MCF 10A (cell line): ENCODE measurements around the gene BCAS3. TPM values are rescaled to one million over a fixed set of nuclear protein-coding genes. Genes with fewer than 3 reads are reported as not detected.
A peak's percentile ranks its signal among the peaks of the same experiment; 100 is the strongest.

Experiments used
- Bru-seq: library from RNA; stranded (reverse); fragments of 400-500 nt; gene quantifications from one replicate; lab custom pipeline; 2021; lab: Mats Ljungman, UMichigan
- BruChase-seq, 2 experiments: library from RNA; stranded (reverse); fragments of 400-500 nt; gene quantifications; one replicate each; lab custom pipeline; 2021; lab: Mats Ljungman, UMichigan
- BruUV-seq: library from RNA; stranded (reverse); fragments of 400-500 nt; replicated peaks from 2 replicates; lab custom pipeline; 2021; lab: Mats Ljungman, UMichigan
- CTCF ChIA-PET: fragments of 300-600 bp; sonication (Branson Sonifier 250); formaldehyde crosslinking; extraction: SDS; loops from one replicate; lab custom pipeline; 2021; ENCODE audit warnings: antibody characterized with exemption, inconsistent platforms; lab: Yijun Ruan, JAX
- POLR2A ChIA-PET: fragments of 300-600, 350-650 bp; sonication (Branson Sonifier 250); formaldehyde crosslinking; extraction: SDS; loops from one replicate; lab custom pipeline; 2020; ENCODE audit warnings: antibody characterized with exemption, inconsistent platforms; lab: Yijun Ruan, JAX
- DNase-seq: peaks from one replicate; pipeline ENCODE4 v3.0.0-alpha.2; 2018; ENCODE audit not compliant: unreplicated experiment
- H3K27ac Mint-ChIP-seq: one replicate; pipeline ENCODE4 v1.8.0; 2022; ENCODE audit warnings: mild to moderate bottlenecking, low read depth, mixed read lengths; ENCODE audit not compliant: unreplicated experiment
- H3K27me3 Mint-ChIP-seq: one replicate; pipeline ENCODE4 v1.8.0; 2022; ENCODE audit warnings: mixed read lengths; ENCODE audit not compliant: insufficient read depth, unreplicated experiment
- H3K36me3 Mint-ChIP-seq: one replicate; pipeline ENCODE4 v1.8.0; 2022; ENCODE audit warnings: mild to moderate bottlenecking, moderate library complexity, mixed read lengths; ENCODE audit not compliant: insufficient read depth, unreplicated experiment
- H3K4me1 Mint-ChIP-seq: one replicate; pipeline ENCODE4 v1.8.0; 2022; ENCODE audit warnings: mixed read lengths; ENCODE audit not compliant: insufficient read depth, unreplicated experiment
- H3K4me3 Mint-ChIP-seq: one replicate; pipeline ENCODE4 v1.8.0; 2022; ENCODE audit warnings: mild to moderate bottlenecking, moderate library complexity, mixed read lengths; ENCODE audit not compliant: unreplicated experiment
- H3K9me3 Mint-ChIP-seq: one replicate; pipeline ENCODE4 v1.8.0; 2022; ENCODE audit warnings: mixed read lengths; ENCODE audit not compliant: unreplicated experiment
- intact Hi-C: fragments of 100-400 bp; cut with micrococcal nuclease; formaldehyde crosslinking; loops from 2 replicates; pipeline ENCODE4 v1.14.1; 2022
- long read RNA-seq: library from polyadenylated mRNA; stranded (forward); transcript quantifications from one replicate; pipeline ENCODE4 v2.0.0, GENCODE V29; 2022
- total RNA-seq: library from RNA; stranded (reverse); gene quantifications from 2 replicates; pipeline ENCODE4 v1.2.3, GENCODE V29; 2022
- TF ChIP-seq, protein P1 (sequence below): fragments of 200-600 bp; IDR thresholded peaks from one replicate; pipeline ENCODE4 v1.8.0; 2022; ENCODE audit warnings: antibody characterized with exemption, mild to moderate bottlenecking; ENCODE audit not compliant: unreplicated experiment

BCAS3 gene
- total RNA-seq (14.6 and 19.6 TPM in 2 replicates), Bru-seq, nascent RNA (percentile 58 among the genes with signal in this experiment), BruChase-seq, experiment 1, labeled RNA remaining after a 6-hour chase (percentile 51 among the genes with signal in this experiment), BruChase-seq, experiment 2, labeled RNA remaining after a 2-hour chase (percentile 61 among the genes with signal in this experiment)
- long read RNA-seq, full-length matches to known transcripts = 15 of 19 reads
- long read RNA-seq, partial matches to known transcripts = 1 of 19 reads
- long read RNA-seq, other reads (novel, unspliced or antisense) = 3 of 19 reads

DNA sequence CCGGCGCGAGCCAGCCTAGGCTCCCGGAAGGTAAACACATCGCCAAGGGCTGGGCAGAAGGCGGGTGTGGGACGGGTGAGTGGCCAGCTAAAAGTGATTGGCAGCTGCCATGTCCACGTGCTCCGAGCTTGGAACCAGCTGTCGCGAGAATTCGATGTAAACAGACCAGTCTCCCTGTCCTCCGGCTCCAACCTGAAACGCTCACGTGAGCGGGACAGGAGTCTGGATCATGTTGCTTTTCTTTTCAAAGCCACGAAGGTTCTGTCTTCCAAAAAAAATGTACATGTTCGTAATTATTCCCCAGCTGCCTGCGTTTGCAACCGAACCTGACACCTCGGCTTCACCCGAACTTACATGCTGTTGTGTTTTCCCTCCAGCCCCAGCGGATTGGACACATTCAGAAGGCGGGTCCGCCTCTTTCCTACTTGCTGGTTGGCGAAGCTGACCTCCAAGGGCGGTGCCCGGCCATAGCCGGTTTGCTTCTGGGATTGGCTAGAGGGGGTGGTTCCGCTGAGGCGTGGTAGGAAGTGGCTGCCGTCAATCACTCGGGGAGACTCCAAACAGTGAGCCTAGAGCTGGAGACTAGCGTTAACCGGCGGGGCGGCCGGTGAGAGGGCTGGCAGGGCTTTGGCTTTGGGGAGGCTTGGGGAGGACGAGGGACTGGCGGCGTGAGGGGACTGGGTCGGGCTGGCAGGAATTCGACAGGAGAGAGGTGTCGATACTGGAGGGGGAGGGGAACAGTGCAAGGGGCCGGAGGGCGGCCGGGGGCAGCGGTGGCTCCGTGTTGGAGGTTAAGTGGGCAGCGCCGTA, at the start of gene BCAS3:
Gene BCAS3, plus strand, starts transcription at position 544 of the 810 bp plus-strand sequence.
- H3K36me3 Mint-ChIP-seq = peaks cover 6% of the 10 kb centered on the region
- POLR2A ChIA-PET = interaction anchor here (0.6 to 2.5 kb wide), 28 partner anchors 9 to 1522 kb away, joined by 3 to 43 read pairs (median 4); partner anchors contain the start of genes APPBP2, HEATR6, PPM1D and SKA2
- TF ChIP-seq, protein P1, sequence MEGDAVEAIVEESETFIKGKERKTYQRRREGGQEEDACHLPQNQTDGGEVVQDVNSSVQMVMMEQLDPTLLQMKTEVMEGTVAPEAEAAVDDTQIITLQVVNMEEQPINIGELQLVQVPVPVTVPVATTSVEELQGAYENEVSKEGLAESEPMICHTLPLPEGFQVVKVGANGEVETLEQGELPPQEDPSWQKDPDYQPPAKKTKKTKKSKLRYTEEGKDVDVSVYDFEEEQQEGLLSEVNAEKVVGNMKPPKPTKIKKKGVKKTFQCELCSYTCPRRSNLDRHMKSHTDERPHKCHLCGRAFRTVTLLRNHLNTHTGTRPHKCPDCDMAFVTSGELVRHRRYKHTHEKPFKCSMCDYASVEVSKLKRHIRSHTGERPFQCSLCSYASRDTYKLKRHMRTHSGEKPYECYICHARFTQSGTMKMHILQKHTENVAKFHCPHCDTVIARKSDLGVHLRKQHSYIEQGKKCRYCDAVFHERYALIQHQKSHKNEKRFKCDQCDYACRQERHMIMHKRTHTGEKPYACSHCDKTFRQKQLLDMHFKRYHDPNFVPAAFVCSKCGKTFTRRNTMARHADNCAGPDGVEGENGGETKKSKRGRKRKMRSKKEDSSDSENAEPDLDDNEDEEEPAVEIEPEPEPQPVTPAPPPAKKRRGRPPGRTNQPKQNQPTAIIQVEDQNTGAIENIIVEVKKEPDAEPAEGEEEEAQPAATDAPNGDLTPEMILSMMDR = no peak
- intact Hi-C loops = loop anchor here (1.0 kb wide), 1 partner anchor 77 kb away; the partner anchor contains the start of gene PPM1D
- no peaks in the 10 kb centered on the region for H3K27me3 Mint-ChIP-seq
- peak within 1 kb of the TSS; percentile 98 for H3K27ac Mint-ChIP-seq
- no TSS peak for BruUV-seq
- CTCF ChIA-PET = interaction anchor here (0.8 kb wide), 2 partner anchors 22 to 43 kb away, joined by 3 to 8 read pairs; no protein-coding TSS in a partner anchor
- peak within 1 kb of the TSS; percentile 98 for H3K4me3 Mint-ChIP-seq
- no peaks in the 10 kb centered on the region for H3K9me3 Mint-ChIP-seq
- H3K4me1 Mint-ChIP-seq = no peaks in the 10 kb centered on the region
- peak; percentile 99 for DNase-seq

- no TSS peak for BruUV-seq
- Mint-ChIP-seq H3K4me3 (no peak overlapping the region), H3K27ac (peak overlapping the region; percentile 8), H3K4me1 (no peaks in the 10 kb centered on the region), H3K36me3 (peaks cover 46% of the 10 kb centered on the region), H3K27me3 (no peaks in the 10 kb centered on the region), H3K9me3 (no peaks in the 10 kb centered on the region)
- POLR2A ChIA-PET = no interaction called here
- no peak for DNase-seq
- TF ChIP-seq, protein P1 = no peak
- CTCF ChIA-PET = interaction anchor here (0.6 to 3.0 kb wide), 4 partner anchors 11 to 1224 kb away, joined by 3 to 21 read pairs (median 8); no protein-coding TSS in a partner anchor
- intact Hi-C loops = no loop called here
Measured at GRCh38 chr17:60628252-60628889, 49.3 kb upstream of the BCAS3 start.

DNA sequence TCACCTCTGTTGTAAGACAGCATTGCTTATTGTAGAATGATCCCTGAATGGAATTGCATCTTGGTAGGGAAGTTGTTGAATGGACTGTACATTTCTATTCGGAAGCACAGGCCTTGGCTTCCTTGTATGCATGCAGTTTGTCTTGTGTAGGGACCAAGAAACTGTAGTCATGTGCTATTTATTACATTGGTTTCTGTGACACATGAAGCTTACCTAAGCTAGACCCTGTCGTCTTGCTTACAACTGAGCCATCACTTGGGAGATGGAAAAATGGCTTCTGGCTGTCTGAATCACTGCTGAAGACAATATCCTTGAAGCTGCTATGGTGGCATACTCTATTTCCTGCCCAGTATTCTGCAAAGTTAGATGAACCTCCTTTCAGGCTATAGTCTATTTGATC, 48.5 kb upstream of the BCAS3 start:
- peaks cover 44% of the 10 kb centered on the region for H3K36me3 Mint-ChIP-seq

More for the DNA sequence above, 48.5 kb upstream of the BCAS3 start:
- DNase-seq = no peak
- TF ChIP-seq, protein P1 = no peak
- ChIA-PET POLR2A (interaction anchor here (2.3 kb wide), 1 partner anchor 12 kb away, joined by 6 read pairs; no protein-coding TSS in a partner anchor), CTCF (interaction anchor here (0.5 to 3.0 kb wide), 4 partner anchors 10 to 1223 kb away, joined by 3 to 21 read pairs (median 4); no protein-coding TSS in a partner anchor)
- BruUV-seq = no TSS peak
- Mint-ChIP-seq H3K4me1 (no peaks in the 10 kb centered on the region), H3K9me3 (no peaks in the 10 kb centered on the region), H3K4me3 (no peak overlapping the region), H3K27ac (no peak overlapping the region), H3K27me3 (no peaks in the 10 kb centered on the region)
- intact Hi-C loops = no loop called here
